HG03095 (cell line): ENCODE results near the gene HNRNPD.
"Not testable (repeated sequence)": the region's sequence is repeated elsewhere in the genome, so short reads cannot be mapped to it uniquely, and the experiment has no call there.

Source experiments
- ATAC-seq: cut with Tn5 transposase; IDR thresholded peaks from one replicate; pipeline ENCODE4 v1.9.1; 2021; ENCODE audit warnings: moderate library complexity; ENCODE audit not compliant: unreplicated experiment

HNRNPD gene

GRCh38 chr4:82373816-82374625 is at the start of gene HNRNPD:
Gene HNRNPD (minus strand): TSS chr4:82373991. CDS start chr4:82373678, 313 bp downstream.
- ATAC-seq, result peak; percentile 93

GRCh38 chr4:82422616-82423015 is 48.8 kb upstream of the HNRNPD start:
- no peak for ATAC-seq

- ATAC-seq, result no peak
Observed at GRCh38 chr4:82421796-82422560, 48.2 kb upstream of the HNRNPD start.

GRCh38 chr4:82419451-82419850 is 45.7 kb upstream of the HNRNPD start:
- ATAC-seq, result no peak

GRCh38 chr4:82415922-82416365 is 42.2 kb upstream of the HNRNPD start:
- ATAC-seq, result no peak

- ATAC-seq, result not testable (repeated sequence)
Observed at GRCh38 chr4:82415061-82415460, 41.3 kb upstream of the HNRNPD start.

GRCh38 chr4:82403725-82404124 is 29.9 kb upstream of the HNRNPD start:
- no peak for ATAC-seq

- ATAC-seq, result no peak
Observed at GRCh38 chr4:82402196-82402775, 28.5 kb upstream of the HNRNPD start.

GRCh38 chr4:82401600-82401999 is 27.8 kb upstream of the HNRNPD start:
- ATAC-seq, result no peak

- ATAC-seq, result no peak
Observed at GRCh38 chr4:82398263-82398662, 24.5 kb upstream of the HNRNPD start.

- ATAC-seq, result no peak
Observed at GRCh38 chr4:82397527-82397926, 23.7 kb upstream of the HNRNPD start.

GRCh38 chr4:82394896-82395295 is 21.1 kb upstream of the HNRNPD start:
- no peak for ATAC-seq

GRCh38 chr4:82390061-82390460 is 16.3 kb upstream of the HNRNPD start:
- ATAC-seq, result not testable (repeated sequence)

- ATAC-seq, result no peak
Observed at GRCh38 chr4:82388405-82388804, 14.6 kb upstream of the HNRNPD start.

- ATAC-seq, result not testable (repeated sequence)
Observed at GRCh38 chr4:82386312-82386711, 12.5 kb upstream of the HNRNPD start.

GRCh38 chr4:82382751-82383150 is 9.0 kb upstream of the HNRNPD start:
- ATAC-seq, result no peak

GRCh38 chr4:82381661-82382296 is 8.0 kb upstream of the HNRNPD start:
- no peak for ATAC-seq

- no peak for ATAC-seq
Observed at GRCh38 chr4:82381235-82381634, 7.4 kb upstream of the HNRNPD start.

- ATAC-seq, result no peak
Observed at GRCh38 chr4:82380831-82381230, 7.0 kb upstream of the HNRNPD start.

- no peak for ATAC-seq
Observed at GRCh38 chr4:82380344-82380743, 6.6 kb upstream of the HNRNPD start.

GRCh38 chr4:82376109-82376508 is 2.3 kb upstream of the HNRNPD start:
- no peak for ATAC-seq
